RWPE1 (cell line): ENCODE measurements around the gene TBL1X.

Experiments
- CTCF ChIA-PET: fragments of 350-600 bp; sonication (Branson Sonifier 250); formaldehyde crosslinking; extraction: SDS; loops from one replicate; lab custom pipeline; 2021; lab: Yijun Ruan, JAX
- POLR2A ChIA-PET: fragments of 400-600 bp; formaldehyde crosslinking; extraction: SDS; loops from one replicate; lab custom pipeline; 2020; ENCODE audit warnings: antibody characterized with exemption; ENCODE audit not compliant: low non-redundant PET; lab: Yijun Ruan, JAX
- DNase-seq: peaks from one replicate; pipeline ENCODE4 v3.0.0; 2012; ENCODE audit warnings: low spot score
- H3K27ac ChIP-seq: fragments of 450-650 bp; 2 replicates; pipeline ENCODE4 v1.5.1; 2017
- CTCF ChIP-seq: fragments of 450-650 bp; conservative IDR thresholded peaks from 2 replicates; pipeline ENCODE4 v1.5.1; 2017; ENCODE audit warnings: low read depth, mild to moderate bottlenecking

TBL1X gene

GRCh38 chrX:9683350-9683749, 218.5 kb downstream of the TBL1X start:
- ChIA-PET CTCF (no interaction called here), POLR2A (no interaction called here)
- TF ChIP-seq CTCF, result no peak
- no peak overlapping the region for H3K27ac ChIP-seq
- no peak for DNase-seq

GRCh38 chrX:9687899-9688298, 223.0 kb downstream of the TBL1X start:
- ChIA-PET POLR2A (no interaction called here), CTCF (interaction anchor here (0.5 kb wide), 1 partner anchor 125 kb away, joined by 4 read pairs; no protein-coding TSS in a partner anchor)
- no peak for TF ChIP-seq CTCF
- DNase-seq, result no peak
- no peak overlapping the region for H3K27ac ChIP-seq

GRCh38 chrX:9688833-9689232, 224.0 kb downstream of the TBL1X start:
- H3K27ac ChIP-seq, result no peak overlapping the region
- no peak for TF ChIP-seq CTCF
- DNase-seq, result no peak
- CTCF ChIA-PET, result no interaction called here
- POLR2A ChIA-PET, result no interaction called here

- CTCF ChIA-PET, result no interaction called here
- no peak for DNase-seq
- H3K27ac ChIP-seq, result no peak overlapping the region
- POLR2A ChIA-PET, result no interaction called here
- TF ChIP-seq CTCF, result no peak
These were observed 225.2 kb downstream of the TBL1X start for GRCh38 chrX:9690046-9690445.

- no peak for DNase-seq
- ChIA-PET POLR2A (no interaction called here), CTCF (no interaction called here)
- H3K27ac ChIP-seq, result no peak overlapping the region
- TF ChIP-seq CTCF, result no peak
These were observed 228.6 kb downstream of the TBL1X start for GRCh38 chrX:9693307-9694001.

- DNase-seq, result no peak
- no peak for TF ChIP-seq CTCF
- ChIA-PET CTCF (no interaction called here), POLR2A (no interaction called here)
- H3K27ac ChIP-seq, result no peak overlapping the region
These were observed 233.7 kb downstream of the TBL1X start for GRCh38 chrX:9698576-9698975.
